Gastrocnemius medialis (tissue), 4 donors: ENCODE measurements around the gene VEZT. TPM values are rescaled to one million over a fixed set of nuclear protein-coding genes. Genes with fewer than 3 reads are reported as not detected.
"Not testable (repeated sequence)": the region's sequence is repeated elsewhere in the genome, so short reads cannot be mapped to it uniquely, and the experiment has no call there.

Experiments
- ATAC-seq, 2 donors: fragments of 150-250 bp; one replicate each; pipeline ENCODE4 v1.9.1; 2016
- DNase-seq, 2 donors: peaks; one replicate each; pipeline ENCODE4 v3.0.0-alpha.2; 2019
- H3K27ac ChIP-seq, 4 donors: fragments of 200-600 bp; sonication (generic); 1 replicate in 1 of 4; 2 replicates in 3 of 4; pipeline ENCODE4 v1.5.1; 2016 to 2018; ENCODE audit warnings: mild to moderate bottlenecking in 2 of 4, moderate library complexity in 1 of 4
- H3K27me3 ChIP-seq, 3 donors: fragments of 200-600 bp; sonication (generic) in 2 of 3; 1 replicate in 1 of 3; 2 replicates in 2 of 3; pipeline versions ENCODE4 v1.5.1 to v1.6.0; 2016 to 2019; ENCODE audit warnings: mild to moderate bottlenecking in 1 of 3, moderate library complexity in 1 of 3
- H3K36me3 ChIP-seq, 2 donors: fragments of 200-600 bp; sonication (generic) in 1 of 2; one replicate each; pipeline ENCODE4 v1.5.1; 2017 to 2018
- H3K4me1 ChIP-seq, 2 donors: fragments of 200-600 bp; sonication (generic) in 1 of 2; one replicate each; pipeline ENCODE4 v1.5.1; 2016 to 2017; ENCODE audit warnings: mild to moderate bottlenecking in 2 of 2
- H3K4me3 ChIP-seq, 4 donors: fragments of 200-600 bp; sonication (generic) in 3 of 4; 1 replicate in 1 of 4; 2 replicates in 3 of 4; pipeline ENCODE4 v1.5.1; 2016 to 2019; ENCODE audit warnings: mild to moderate bottlenecking in 2 of 4
- H3K9me3 ChIP-seq, 3 donors: fragments of 200-600 bp; sonication (generic) in 2 of 3; 1 replicate in 1 of 3; 2 replicates in 2 of 3; pipeline ENCODE4 v1.5.1; 2016 to 2019
- CTCF ChIP-seq, 5 experiments: fragments of 450-650 bp in 3 of 5; fragments of 200-600 bp in 2 of 5; sonication (generic) in 2 of 5; IDR thresholded peaks in 4 of 5; conservative IDR thresholded peaks in 1 of 5; 1 replicate in 4 of 5; 2 replicates in 1 of 5; pipeline ENCODE4 v1.5.1; 2016 to 2019; ENCODE audit warnings: antibody characterized with exemption in 5 of 5, mild to moderate bottlenecking in 3 of 5, moderate library complexity in 3 of 5
- POLR2A ChIP-seq, 2 donors: fragments of 450-650 bp; IDR thresholded peaks; one replicate each; pipeline ENCODE4 v1.6.1; 2017; ENCODE audit warnings: antibody characterized with exemption in 2 of 2, mild to moderate bottlenecking in 2 of 2, moderate library complexity in 2 of 2
- in situ Hi-C, 4 donors: fragments of 200-750 bp; cut with MboI; loops; one replicate each; pipeline versions ENCODE4 v1.15.0 to v1.8.0; 2017; ENCODE audit warnings: low sequenced_read_pairs in 4 of 4
- intact Hi-C: fragments of 100-400 bp; cut with DNase I; formaldehyde crosslinking; loops from one replicate; pipeline ENCODE4 v1.15.1; 2023; ENCODE audit warnings: low total_unique reads
- total RNA-seq, 4 donors: library from RNA; depleted of rRNA; stranded (reverse); fragments of >200 nt; gene quantifications; one replicate each; pipeline versions ENCODE4 v1.1.0 to v1.2.3, GENCODE V29; 2016

Gene VEZT
- total RNA-seq, 4 donors from 2014 or later, result 100 to 131 (median 118) TPM

DNA sequence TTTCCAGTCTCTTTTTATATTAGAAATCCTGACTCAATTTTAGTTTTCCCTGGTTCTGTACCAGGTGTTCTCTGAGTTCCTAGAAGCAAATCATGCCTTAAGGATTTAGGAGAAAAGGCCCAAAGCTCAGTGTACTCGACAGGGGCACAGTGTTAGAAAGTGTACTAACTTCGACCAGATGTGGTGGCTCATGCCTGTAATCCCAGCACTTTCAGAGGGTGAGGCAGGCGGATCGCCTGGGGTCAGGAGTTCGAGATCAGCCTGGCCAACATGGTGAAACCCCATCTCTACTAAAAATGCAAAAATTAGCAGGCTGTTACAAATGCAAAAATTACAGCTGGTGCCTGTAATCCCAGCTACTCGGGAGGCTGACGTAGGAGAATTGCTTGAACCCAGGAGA lies 12.0 kb downstream of the VEZT start:
- no peaks in the 10 kb centered on the region for H3K9me3 ChIP-seq
- DNase-seq, result no peak
- H3K27ac ChIP-seq, result no peak overlapping the region
- H3K4me1 ChIP-seq, result peaks cover 48 to 52% of the 10 kb centered on the region in 2 donors
- no peak for TF ChIP-seq CTCF (IDR thresholded peaks at IDR 0.05 in 4 of 5, conservative IDR thresholded peaks at IDR 0.05 in 1 of 5)
- TF ChIP-seq POLR2A (IDR thresholded peaks at IDR 0.05), result no peak
- H3K4me3 ChIP-seq, result no peak overlapping the region
- H3K27me3 ChIP-seq, result no peaks in the 10 kb centered on the region
- no peaks in the 10 kb centered on the region for H3K36me3 ChIP-seq
- intact Hi-C loops, result loop anchor here (5.0 kb wide), 1 partner anchor 33 kb away; no protein-coding TSS in a partner anchor
- no peak for ATAC-seq
- in situ Hi-C loops, result no loop called here

DNA sequence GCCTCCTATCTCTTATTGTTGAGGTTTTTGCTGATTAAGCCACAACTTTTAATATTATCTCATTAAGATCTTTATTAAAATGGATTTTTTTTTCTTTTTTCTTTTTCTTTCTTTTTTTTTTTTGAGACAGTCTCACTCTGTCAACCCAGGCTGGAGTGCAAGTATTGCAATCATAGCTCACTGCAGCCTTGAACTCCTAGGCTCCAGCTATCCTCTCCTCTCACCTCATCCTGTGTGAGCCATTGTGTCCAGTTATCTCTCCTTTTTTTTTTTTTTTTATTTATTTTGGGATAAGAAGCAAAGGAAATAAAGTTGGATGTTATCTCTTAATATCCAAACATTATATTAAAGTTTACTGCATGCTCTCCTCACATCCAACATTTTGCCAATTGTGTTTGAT lies 12.7 kb downstream of the VEZT start:
- no peaks in the 10 kb centered on the region for H3K9me3 ChIP-seq
- no peak for TF ChIP-seq POLR2A (IDR thresholded peaks at IDR 0.05)
- peaks cover 45% of the 10 kb centered on the region in 2 donors for H3K4me1 ChIP-seq
- no peak for DNase-seq
- H3K36me3 ChIP-seq, result no peaks in the 10 kb centered on the region
- in situ Hi-C loops, result no loop called here
- no peak overlapping the region for H3K4me3 ChIP-seq
- no peak overlapping the region for H3K27ac ChIP-seq
- H3K27me3 ChIP-seq, result no peaks in the 10 kb centered on the region
- ATAC-seq, result no peak
- intact Hi-C loops, result no loop called here

GRCh38 chr12:95231190-95231589 lies 13.6 kb downstream of the VEZT start:
- Histone ChIP-seq H3K4me1 (peaks cover 45% of the 10 kb centered on the region in 2 donors), H3K27ac (peak overlapping the region in 2 of 4 donors; percentile 12 to 49), H3K4me3 (no peak overlapping the region), H3K9me3 (no peaks in the 10 kb centered on the region), H3K27me3 (no peaks in the 10 kb centered on the region), H3K36me3 (no peaks in the 10 kb centered on the region)
- in situ Hi-C loops, result no loop called here
- intact Hi-C loops, result no loop called here
- no peak for DNase-seq
- peak in 1 of 2 donors; percentile 39 for ATAC-seq
- no peak for TF ChIP-seq CTCF (IDR thresholded peaks at IDR 0.05 in 4 of 5, conservative IDR thresholded peaks at IDR 0.05 in 1 of 5)

DNA sequence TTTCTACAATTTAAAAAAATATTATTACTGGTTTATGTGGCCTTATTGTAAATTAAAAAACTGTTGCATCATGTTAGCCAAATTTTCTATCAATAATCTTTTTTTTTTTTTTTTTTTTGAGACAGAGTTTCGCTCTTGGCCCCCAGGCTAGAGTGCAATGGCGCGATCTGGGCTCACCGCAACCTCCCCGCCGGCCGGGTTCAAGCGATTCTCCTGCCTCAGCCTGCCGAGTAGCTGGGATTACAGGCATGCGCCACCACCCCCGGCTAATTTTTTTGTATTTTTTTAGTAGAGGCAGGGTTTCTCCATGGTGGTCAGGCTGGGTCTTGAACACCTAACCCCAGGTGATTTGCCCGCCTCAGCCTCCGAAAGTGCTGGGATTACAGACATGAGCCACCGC lies 16.6 kb downstream of the VEZT start:
- ATAC-seq, H3K9me3 ChIP-seq, H3K4me3 ChIP-seq, H3K36me3 ChIP-seq, intact Hi-C loops, H3K27ac ChIP-seq, H3K27me3 ChIP-seq, in situ Hi-C loops, DNase-seq: not testable (repeated sequence)
- peaks cover 47 to 48% of the 10 kb centered on the region in 2 donors for H3K4me1 ChIP-seq

DNA sequence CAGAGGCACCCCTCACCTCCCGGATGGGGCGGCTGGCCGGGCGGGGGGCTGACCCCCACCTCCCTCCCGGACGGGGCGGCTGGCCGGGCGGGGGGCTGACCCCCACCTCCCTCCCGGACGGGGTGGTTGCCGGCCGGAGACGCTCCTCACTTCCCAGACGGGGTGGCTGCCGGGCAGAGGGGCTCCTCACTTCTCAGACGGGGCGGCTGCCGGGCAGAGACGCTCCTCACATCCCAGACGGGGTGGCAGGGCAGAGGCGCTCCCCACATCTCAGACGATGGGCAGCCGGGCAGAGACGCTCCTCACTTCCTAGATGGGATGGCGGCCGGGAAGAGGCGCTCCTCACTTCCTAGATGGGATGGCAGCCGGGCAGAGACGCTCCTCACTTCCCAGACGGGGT lies 18.0 kb downstream of the VEZT start:
- H3K27me3 ChIP-seq, ATAC-seq, H3K9me3 ChIP-seq, DNase-seq, intact Hi-C loops, H3K4me3 ChIP-seq, in situ Hi-C loops, H3K27ac ChIP-seq, H3K36me3 ChIP-seq: not testable (repeated sequence)
- H3K4me1 ChIP-seq, result peaks cover 43 to 46% of the 10 kb centered on the region in 2 donors

DNA sequence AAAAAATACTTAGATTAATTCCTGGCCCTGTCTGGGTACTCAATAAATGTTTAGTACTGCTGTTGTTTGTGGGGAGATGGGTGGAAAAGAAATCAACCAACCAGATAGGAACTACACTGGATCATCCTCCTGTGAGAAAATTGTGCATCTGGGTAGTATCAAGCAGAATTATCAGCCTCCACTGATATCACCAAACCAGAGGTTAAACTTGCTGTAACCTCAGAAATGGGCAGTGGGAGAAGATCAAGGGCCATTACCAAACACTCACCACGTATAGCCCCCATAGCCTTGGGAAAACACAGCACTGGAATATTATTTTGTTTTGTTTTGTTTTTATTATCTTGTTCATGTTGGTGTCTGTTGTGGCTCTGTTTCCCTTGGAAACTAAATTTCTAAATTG lies 19.7 kb downstream of the VEZT start:
- Histone ChIP-seq H3K4me3 (no peak overlapping the region), H3K4me1 (peaks cover 35% of the 10 kb centered on the region in 2 donors), H3K27me3 (no peaks in the 10 kb centered on the region), H3K36me3 (no peaks in the 10 kb centered on the region), H3K27ac (peak overlapping the region in 1 of 4 donors; percentile 31), H3K9me3 (no peaks in the 10 kb centered on the region)
- ATAC-seq, result no peak
- in situ Hi-C loops, result no loop called here
- DNase-seq, result no peak
- TF ChIP-seq POLR2A (IDR thresholded peaks at IDR 0.05), result no peak
- intact Hi-C loops, result no loop called here

DNA sequence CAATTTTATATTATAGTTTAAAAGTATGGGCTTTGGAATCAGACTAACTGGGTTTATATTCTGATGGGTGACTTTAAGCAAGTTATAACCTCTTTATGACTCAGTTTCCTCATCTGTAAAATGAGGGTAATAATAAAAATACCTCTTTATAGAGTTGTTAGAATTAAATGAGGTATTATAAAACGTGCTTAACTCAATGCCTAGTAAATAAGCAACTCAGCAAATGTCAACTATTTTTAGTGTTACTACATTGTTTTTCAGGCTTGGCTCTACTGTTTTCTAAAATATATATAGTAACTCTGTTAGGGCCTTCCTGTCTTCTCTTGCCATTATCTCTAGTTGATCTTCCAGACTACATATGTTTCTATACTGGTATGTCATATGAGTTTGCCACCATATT lies 20.5 kb downstream of the VEZT start:
- Histone ChIP-seq H3K27me3 (no peaks in the 10 kb centered on the region), H3K9me3 (no peaks in the 10 kb centered on the region), H3K4me3 (no peak overlapping the region), H3K36me3 (no peaks in the 10 kb centered on the region), H3K4me1 (peaks cover 36 to 38% of the 10 kb centered on the region in 2 donors), H3K27ac (no peak overlapping the region)
- no peak for ATAC-seq
- DNase-seq, result no peak
- intact Hi-C loops (no loop called here), in situ Hi-C loops (no loop called here)
- TF ChIP-seq CTCF (IDR thresholded peaks at IDR 0.05 in 4 of 5, conservative IDR thresholded peaks at IDR 0.05 in 1 of 5) (no peak), POLR2A (IDR thresholded peaks at IDR 0.05) (no peak)
